ENCODE results near the gene TLE1. TPM values are rescaled to one million over a fixed set of nuclear protein-coding genes. Genes with fewer than 3 reads are reported as not detected.
A peak's percentile ranks its signal among the peaks of the same experiment; 100 is the strongest.

Gene TLE1
- total RNA-seq, 1 donor: 9.0 TPM

DNA sequence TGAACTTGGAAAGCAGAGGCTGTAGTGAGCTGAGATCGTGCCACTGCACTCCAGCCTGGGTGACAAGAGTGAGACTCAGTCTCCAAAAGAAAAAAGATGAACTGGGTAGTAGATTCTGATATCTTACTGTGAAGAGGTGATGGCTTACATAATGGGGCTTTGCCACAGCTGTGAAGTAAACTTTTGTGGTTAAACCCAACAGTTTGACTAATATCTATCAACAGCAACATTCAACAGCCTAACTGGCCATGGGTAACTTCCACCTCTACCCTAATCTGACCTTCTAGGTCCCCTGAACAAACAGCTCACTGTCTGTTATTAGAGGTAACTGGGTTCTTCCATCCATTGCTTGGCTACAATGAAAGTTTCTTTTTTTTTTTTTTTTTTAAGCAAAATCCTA lies 52.1 kb downstream of the TLE1 start:
- no peaks in the 10 kb centered on the region for H3K36me3 ChIP-seq (ENCODE audit: insufficient read depth, low read length)
- no peaks in the 10 kb centered on the region for H3K27me3 ChIP-seq (ENCODE audit: insufficient read depth, low read length)
- no peaks in the 10 kb centered on the region for H3K79me2 ChIP-seq (ENCODE audit: insufficient read depth, low read length)
- H3K9me3 ChIP-seq (ENCODE audit: low read depth, low read length): no peaks in the 10 kb centered on the region
- H3K27ac ChIP-seq (ENCODE audit: low read depth, low read length): no peak overlapping the region
- H3K4me2 ChIP-seq (ENCODE audit: insufficient read depth, low read length): no peak overlapping the region
- DNase-seq (ENCODE audit: insufficient read length, low spot score, missing footprints): no peak
- no peaks in the 10 kb centered on the region for H4K20me1 ChIP-seq (ENCODE audit: insufficient read depth, low read length)
- TF ChIP-seq, protein P1, sequence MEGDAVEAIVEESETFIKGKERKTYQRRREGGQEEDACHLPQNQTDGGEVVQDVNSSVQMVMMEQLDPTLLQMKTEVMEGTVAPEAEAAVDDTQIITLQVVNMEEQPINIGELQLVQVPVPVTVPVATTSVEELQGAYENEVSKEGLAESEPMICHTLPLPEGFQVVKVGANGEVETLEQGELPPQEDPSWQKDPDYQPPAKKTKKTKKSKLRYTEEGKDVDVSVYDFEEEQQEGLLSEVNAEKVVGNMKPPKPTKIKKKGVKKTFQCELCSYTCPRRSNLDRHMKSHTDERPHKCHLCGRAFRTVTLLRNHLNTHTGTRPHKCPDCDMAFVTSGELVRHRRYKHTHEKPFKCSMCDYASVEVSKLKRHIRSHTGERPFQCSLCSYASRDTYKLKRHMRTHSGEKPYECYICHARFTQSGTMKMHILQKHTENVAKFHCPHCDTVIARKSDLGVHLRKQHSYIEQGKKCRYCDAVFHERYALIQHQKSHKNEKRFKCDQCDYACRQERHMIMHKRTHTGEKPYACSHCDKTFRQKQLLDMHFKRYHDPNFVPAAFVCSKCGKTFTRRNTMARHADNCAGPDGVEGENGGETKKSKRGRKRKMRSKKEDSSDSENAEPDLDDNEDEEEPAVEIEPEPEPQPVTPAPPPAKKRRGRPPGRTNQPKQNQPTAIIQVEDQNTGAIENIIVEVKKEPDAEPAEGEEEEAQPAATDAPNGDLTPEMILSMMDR (IDR thresholded peaks at IDR 0.05; ENCODE audit: extremely low read depth, low read depth, low read length): no peak
- no peak overlapping the region for H3K4me3 ChIP-seq (ENCODE audit: insufficient read depth, low read length)
- H3K4me1 ChIP-seq (ENCODE audit: insufficient read depth, low read length): peaks cover 26% of the 10 kb centered on the region
- H2AFZ ChIP-seq (ENCODE audit: low read length): no peak overlapping the region

DNA sequence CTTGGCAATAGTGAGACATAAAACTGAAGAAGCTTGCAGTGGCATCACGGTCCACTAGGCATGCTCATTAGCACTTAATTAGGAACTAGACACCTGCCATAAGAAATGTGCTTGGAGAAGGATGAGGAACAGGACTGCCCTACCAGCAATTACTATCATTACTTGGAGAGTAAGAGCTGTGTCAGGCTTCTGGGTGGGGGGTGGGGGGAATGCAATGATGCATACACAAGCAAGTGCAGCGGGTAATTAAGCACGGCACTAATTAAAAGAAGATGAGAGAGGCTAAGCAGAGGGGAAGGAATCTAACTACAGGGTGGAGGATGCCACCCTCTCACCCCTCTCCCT lies 53.1 kb downstream of the TLE1 start:
- Histone ChIP-seq H3K79me2 (ENCODE audit: insufficient read depth, low read length) (no peaks in the 10 kb centered on the region), H3K27ac (ENCODE audit: low read depth, low read length) (peak overlapping the region; percentile 22), H3K9me3 (ENCODE audit: low read depth, low read length) (no peaks in the 10 kb centered on the region)

DNA sequence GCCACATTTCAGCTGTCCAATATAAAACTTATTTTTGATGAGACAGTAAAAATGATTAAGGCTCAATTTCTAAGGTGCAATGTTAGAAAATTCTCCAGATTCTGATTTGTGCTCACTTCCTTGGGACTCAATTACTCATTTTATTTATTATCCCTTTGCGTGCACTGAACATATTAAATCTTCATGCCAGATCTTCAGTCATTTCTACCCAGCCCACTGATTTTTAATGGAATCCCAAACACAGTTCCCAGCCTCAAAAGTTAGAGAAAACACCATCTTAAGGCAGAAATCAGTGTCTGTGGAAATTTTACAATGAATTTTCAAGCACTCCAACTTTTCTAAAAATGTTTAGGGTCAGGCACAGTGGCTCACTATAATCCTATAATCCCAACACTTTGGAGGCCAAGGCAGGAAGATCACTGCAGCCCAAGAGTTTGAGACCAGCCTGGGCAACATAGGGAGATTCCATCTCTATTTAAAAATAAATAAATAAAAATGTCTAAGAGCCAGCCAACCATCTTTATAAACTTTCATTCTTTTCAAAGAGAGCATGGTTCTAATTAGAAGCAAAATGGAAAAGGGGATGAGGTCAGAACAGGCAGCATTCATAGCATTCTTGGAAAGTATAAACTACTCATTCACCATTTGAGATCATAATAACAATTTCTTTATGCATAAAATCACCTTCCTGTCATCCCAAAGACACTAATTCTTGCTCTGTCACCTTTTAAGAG lies 53.7 kb downstream of the TLE1 start:
- no peak for DNase-seq (ENCODE audit: insufficient read length, low spot score, missing footprints)
- no peak overlapping the region for H2AFZ ChIP-seq (ENCODE audit: low read length)
- H3K4me1 ChIP-seq (ENCODE audit: insufficient read depth, low read length): peaks cover 26% of the 10 kb centered on the region
- no peaks in the 10 kb centered on the region for H4K20me1 ChIP-seq (ENCODE audit: insufficient read depth, low read length)
- no peaks in the 10 kb centered on the region for H3K36me3 ChIP-seq (ENCODE audit: insufficient read depth, low read length)
- H3K9me3 ChIP-seq (ENCODE audit: low read depth, low read length): no peaks in the 10 kb centered on the region
- H3K4me2 ChIP-seq (ENCODE audit: insufficient read depth, low read length): peak overlapping the region; percentile 71
- no peaks in the 10 kb centered on the region for H3K79me2 ChIP-seq (ENCODE audit: insufficient read depth, low read length)
- TF ChIP-seq, protein P1 (IDR thresholded peaks at IDR 0.05; ENCODE audit: extremely low read depth, low read depth, low read length): no peak
- peak overlapping the region; percentile 22 for H3K27ac ChIP-seq (ENCODE audit: low read depth, low read length)
- no peak overlapping the region for H3K4me3 ChIP-seq (ENCODE audit: insufficient read depth, low read length)
- H3K27me3 ChIP-seq (ENCODE audit: insufficient read depth, low read length): no peaks in the 10 kb centered on the region

More for the DNA sequence above, 53.1 kb downstream of the TLE1 start:
- TF ChIP-seq, protein P1 (IDR thresholded peaks at IDR 0.05; ENCODE audit: extremely low read depth, low read depth, low read length): no peak
- Histone ChIP-seq H3K36me3 (ENCODE audit: insufficient read depth, low read length) (no peaks in the 10 kb centered on the region), H2AFZ (ENCODE audit: low read length) (no peak overlapping the region), H3K4me1 (ENCODE audit: insufficient read depth, low read length) (peaks cover 26% of the 10 kb centered on the region), H4K20me1 (ENCODE audit: insufficient read depth, low read length) (no peaks in the 10 kb centered on the region), H3K4me2 (ENCODE audit: insufficient read depth, low read length) (no peak overlapping the region), H3K4me3 (ENCODE audit: insufficient read depth, low read length) (no peak overlapping the region), H3K27me3 (ENCODE audit: insufficient read depth, low read length) (no peaks in the 10 kb centered on the region)
- DNase-seq (ENCODE audit: insufficient read length, low spot score, missing footprints): no peak

DNA sequence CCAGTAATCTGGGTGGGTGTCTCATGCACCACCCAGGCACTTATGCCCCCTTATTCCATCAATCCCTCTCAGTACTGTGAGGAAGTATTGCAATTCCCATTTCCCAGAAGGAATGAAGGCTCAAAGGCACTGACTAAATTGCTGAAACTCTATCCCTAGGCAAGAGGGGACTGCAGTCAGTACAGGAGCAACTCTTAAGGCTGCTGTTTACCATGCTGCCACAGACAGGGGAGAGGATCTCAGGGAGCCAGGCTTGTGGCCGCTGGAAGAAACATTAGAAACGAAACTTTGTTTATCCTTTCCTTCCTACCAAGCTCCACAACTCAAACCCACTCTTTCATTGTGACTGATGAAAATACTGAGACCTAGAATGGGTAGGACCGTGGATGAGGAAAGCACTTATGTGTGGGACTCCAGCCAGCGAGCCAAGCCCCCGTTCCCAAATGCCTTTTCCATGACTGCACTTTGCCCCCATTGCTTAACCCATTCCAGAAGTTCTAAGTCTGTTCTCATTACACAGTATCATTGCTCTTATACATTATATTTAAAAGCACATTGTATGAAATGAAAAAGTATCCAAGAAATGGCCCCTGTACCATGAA lies 54.3 kb downstream of the TLE1 start:
- Histone ChIP-seq H3K79me2 (ENCODE audit: insufficient read depth, low read length) (no peaks in the 10 kb centered on the region), H3K4me2 (ENCODE audit: insufficient read depth, low read length) (peak overlapping the region; percentile 71), H3K9me3 (ENCODE audit: low read depth, low read length) (no peaks in the 10 kb centered on the region), H4K20me1 (ENCODE audit: insufficient read depth, low read length) (no peaks in the 10 kb centered on the region), H3K27me3 (ENCODE audit: insufficient read depth, low read length) (no peaks in the 10 kb centered on the region), H2AFZ (ENCODE audit: low read length) (peak overlapping the region; percentile 54), H3K4me3 (ENCODE audit: insufficient read depth, low read length) (peak overlapping the region; percentile 29), H3K4me1 (ENCODE audit: insufficient read depth, low read length) (peaks cover 26% of the 10 kb centered on the region), H3K27ac (ENCODE audit: low read depth, low read length) (peak overlapping the region; percentile 22), H3K36me3 (ENCODE audit: insufficient read depth, low read length) (no peaks in the 10 kb centered on the region)
- peak; percentile 71 for DNase-seq (ENCODE audit: insufficient read length, low spot score, missing footprints)
- TF ChIP-seq, protein P1 (IDR thresholded peaks at IDR 0.05; ENCODE audit: extremely low read depth, low read depth, low read length): no peak

Data from osteoblast (primary cell).